Measurements from ENCODE around the gene LAS1L.
"Not testable (repeated sequence)": the region's sequence is repeated elsewhere in the genome, so short reads cannot be mapped to it uniquely, and the experiment has no call there.

The LAS1L gene

DNA sequence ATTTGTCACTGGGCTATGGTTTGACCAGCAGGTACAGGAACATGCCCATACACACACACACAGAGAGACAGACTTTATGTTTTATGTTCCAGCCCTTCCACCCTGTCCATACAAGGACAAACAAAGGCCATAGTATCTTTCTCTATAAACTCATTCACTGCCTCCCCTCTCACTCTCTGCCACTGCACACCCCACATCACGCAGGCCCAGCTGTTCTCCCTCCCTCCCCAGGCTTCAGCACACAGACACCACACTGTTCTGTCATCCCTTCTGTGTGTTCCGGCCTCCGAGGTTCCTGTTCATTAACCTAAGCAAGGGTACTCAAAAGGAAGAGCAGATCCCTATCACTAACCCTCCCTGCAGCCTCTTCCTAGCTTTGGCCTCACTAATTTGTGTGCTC is 17.8 kb downstream of the LAS1L start:
- DNase-seq: no peak

DNA sequence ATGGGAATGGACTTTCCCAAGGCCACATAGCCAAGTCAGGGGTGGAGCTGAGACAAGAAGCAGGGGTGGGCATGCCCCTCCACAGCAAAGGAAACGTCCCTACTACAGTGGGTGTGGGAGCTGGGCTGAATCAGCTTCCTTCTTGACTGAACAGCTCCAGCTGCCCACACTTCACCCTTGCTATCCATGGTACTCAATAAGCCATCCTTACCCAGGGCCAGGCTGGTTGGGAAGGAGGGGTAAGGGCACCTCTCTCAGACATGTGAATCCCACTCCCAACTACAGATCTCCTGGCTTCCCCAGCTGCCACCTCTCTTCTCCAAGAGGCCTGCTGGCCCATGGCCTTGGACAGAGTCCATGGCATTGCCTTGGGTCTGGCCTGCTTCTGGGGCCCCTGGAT is 21.0 kb downstream of the LAS1L start:
- DNase-seq: no peak

DNA sequence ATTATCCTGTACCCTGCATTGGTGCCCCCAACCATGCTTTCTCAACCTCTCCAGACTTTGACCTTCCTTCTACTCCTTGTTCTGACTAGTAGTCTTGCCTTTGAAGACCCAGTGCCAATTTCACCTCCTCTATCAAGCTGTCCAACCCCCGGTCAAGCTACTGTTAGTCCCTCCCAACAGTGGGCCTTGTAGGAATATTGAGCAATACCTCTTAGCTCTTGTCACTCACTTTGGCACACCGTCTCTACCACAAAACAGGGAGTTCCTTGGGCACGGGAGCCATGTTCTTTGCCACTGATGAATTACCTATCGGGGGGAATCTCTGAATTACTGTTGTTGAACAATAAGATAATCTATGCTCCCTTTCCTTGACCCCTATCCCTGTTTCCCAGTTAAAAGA is 25.2 kb downstream of the LAS1L start:
- no peak for DNase-seq

DNA sequence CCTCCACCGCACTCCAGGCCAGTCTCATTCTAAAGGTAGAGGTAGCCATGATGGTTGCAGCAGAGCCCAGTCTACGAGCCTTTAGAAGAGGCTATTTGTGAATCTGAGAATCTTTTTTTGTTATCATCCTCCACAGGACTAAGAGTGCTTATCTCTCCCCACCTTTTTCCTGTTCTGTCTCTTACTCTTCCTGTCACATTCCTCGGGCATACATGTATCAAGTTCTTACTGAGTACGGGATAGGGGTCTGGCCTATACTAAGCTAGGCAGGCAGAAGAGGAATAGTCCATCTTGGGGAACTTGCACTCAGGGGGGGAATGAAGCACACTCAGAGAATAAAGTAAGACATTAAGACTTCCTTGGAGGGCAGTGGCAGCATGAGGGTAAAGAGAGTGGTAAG is 25.7 kb downstream of the LAS1L start:
- DNase-seq: no peak

DNA sequence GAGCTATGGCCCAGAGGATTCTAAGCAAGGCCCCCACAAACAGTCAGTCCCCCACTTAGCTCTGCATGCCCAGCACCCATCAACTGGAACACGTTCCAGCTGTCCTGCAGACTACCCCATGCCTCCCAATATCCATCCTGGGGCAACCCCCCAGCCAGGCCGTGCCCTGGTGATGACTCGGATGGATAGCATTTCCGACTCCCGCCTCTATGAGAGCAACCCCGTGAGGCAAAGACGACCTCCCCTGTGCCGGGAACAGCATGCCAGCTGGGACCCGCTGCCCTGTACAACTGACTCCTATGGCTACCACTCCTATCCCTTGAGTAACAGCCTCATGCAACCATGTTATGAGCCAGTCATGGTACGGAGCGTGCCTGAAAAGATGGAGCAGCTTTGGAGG is 32.0 kb downstream of the LAS1L start:
- DNase-seq: no peak

DNA sequence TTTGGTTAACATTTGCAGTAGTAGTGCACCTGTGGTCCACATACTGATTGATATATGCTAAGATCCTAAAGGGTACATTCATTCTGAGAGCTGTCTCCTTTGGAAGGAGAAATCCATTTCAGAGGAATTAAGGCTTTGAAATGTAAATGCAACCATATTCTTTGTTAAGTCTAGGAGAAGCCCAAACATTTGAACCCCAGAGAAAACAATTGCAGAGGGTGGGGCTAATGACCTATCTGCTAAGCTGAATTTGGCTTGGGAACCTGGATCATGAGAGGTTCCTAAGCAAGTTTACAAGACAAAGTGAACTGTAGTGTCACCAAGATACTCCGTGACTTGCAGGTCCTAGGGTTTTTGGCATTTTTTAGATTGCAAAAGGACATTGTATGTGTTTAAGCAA is 41.2 kb downstream of the LAS1L start:
- DNase-seq: no peak

DNA sequence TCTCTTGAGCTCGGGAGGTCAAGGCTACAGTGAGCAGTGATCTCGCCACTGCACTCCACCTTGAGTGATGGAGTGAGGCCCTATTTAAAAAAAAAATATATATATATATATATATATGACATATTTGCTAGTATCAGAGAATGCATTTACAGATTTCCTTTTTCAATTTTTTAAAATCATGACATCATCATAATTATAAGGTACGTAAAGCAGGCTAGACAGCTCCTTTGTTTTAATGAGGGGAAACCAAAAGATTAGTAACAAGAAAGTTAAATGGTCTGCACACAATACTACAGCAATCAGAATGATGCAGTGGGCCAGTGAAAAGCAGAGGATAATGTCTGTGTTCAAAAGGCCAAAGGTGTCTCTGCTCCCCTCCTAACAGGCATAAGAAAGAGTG is 43.0 kb downstream of the LAS1L start:
- no peak for DNase-seq

DNA sequence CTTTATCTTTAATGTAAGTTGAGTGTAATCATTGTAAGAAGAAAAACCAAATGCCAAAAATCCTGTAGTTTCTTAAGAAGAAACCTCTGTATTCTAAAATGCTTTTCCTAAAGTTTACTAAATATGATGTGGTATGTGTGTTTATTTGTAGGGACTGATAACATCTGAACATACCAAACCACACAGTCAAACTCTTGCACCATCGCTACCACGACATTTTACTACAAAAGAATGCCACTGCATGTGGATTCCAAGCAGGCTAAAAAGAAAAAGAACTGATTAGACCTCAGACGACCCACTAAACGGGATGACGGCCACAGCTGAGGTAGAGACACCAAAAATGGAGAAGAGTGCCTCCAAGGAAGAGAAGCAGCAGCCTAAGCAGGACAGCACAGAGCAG is 46.1 kb downstream of the LAS1L start:
- DNase-seq: no peak

DNA sequence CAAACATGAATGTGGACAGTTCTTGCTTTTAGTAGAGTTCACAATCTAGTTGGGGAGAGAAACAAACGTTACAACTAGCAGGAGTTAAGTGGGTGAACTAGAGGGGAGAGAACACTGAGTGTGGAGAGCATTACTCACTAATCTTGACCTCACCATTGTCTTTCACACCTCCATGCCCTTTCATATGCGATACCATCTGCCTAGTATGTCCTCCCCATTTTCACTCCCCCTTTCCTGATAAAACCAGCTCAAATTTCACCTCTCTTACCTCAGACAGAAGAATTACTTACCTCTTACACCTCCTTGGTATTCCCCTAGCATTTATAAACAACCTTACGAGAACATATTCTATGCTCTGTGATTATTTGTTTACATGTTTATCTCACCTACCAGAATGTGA is 53.6 kb downstream of the LAS1L start:
- no peak for DNase-seq

DNA sequence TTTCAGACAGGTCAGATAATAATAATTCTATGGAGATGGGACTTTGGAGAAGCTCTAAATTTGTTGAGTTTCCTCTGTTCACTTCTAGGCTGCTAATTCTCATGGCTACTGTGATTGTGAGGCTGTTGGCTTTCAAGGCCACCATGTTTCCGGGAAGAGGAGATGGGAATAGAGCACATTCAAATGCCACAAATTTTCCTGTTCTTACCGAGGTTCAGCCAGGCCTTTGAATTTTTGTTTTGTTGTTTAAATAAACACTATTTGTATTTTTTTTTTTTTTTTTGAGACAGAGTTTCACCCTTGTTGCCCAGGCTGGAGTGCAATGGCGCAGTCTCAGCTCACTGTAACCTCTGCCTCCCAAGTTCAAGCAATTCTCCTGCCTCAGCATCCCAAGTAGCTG is 55.5 kb downstream of the LAS1L start:
- not testable (repeated sequence) for DNase-seq

DNA sequence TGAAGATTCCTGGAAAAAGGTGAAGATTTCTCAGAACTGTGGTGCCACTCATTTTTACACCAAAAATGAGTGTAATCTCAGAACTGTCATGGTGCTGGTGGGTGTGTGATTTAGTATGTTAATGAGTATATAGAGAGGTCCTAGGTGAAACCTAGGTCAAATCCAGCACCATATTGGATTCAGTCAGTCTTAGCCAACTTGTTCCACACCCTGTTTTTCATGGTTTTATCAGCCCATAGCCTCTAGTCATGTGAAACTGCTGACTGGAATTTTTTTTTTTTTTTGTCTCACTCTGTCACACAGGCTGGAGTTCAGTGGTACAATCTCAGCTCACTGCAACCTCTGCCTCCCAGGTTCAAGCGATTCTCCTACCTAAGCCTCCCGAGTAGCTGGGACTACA is 58.0 kb downstream of the LAS1L start:
- no peak for DNase-seq

DNA sequence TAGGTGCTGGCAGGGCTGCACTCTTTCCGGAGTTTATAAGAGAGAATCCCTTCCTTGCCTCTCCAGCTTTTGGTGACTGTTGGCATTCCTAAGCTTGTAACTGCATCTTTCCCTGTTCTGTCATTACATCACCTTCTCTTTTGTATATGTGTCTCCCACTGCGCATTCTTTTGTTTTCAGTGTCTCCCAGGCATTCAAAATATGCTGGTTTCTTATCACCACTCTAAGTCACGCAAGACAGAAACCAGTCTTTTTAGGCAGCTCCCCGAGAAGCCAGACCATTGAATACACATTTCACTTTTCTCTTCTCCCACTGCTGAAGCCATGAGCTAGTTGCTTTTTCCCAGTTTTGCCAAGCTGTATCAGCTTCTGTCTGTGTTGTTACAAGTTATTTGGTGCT is 71.0 kb downstream of the LAS1L start:
- DNase-seq: no peak
